Activated T-helper 1 cell treated with anti-CD3 and anti-CD28 coated beads, Interleukin-12 subunit alpha, Interleukin-12 subunit beta, Interleukin-2, Interleukin-4 antibody, amounts not matched to agents 30 ng/mL and 10 ng/mL and 1 ng/mL, durations not matched to agents 14 hours and 24 hours and 36 hours (primary cell): Measurements from ENCODE around the gene TRIAP1. TPM values are rescaled to one million over a fixed set of nuclear protein-coding genes. Genes with fewer than 3 reads are reported as not detected.
"Not testable (repeated sequence)": the region's sequence is repeated elsewhere in the genome, so short reads cannot be mapped to it uniquely, and the experiment has no call there.

ENCODE experiments used
- DNase-seq: peaks from one replicate; pipeline ENCODE4 v3.0.0; 2021; ENCODE audit warnings: low spot score
- H3K27ac Mint-ChIP-seq: one replicate; pipeline ENCODE4 v1.8.0; 2021; ENCODE audit warnings: mild to moderate bottlenecking, mixed read lengths
- H3K27me3 Mint-ChIP-seq: one replicate; pipeline ENCODE4 v1.8.0; 2022; ENCODE audit warnings: mild to moderate bottlenecking, moderate library complexity, mixed read lengths; ENCODE audit not compliant: insufficient read depth
- H3K36me3 Mint-ChIP-seq: one replicate; pipeline ENCODE4 v1.8.0; 2021; ENCODE audit warnings: low read depth, mixed read lengths
- H3K4me1 Mint-ChIP-seq: one replicate; pipeline ENCODE4 v1.8.0; 2021; ENCODE audit warnings: low read depth, mixed read lengths
- H3K4me3 Mint-ChIP-seq: one replicate; pipeline ENCODE4 v1.8.0; 2021; ENCODE audit warnings: mild to moderate bottlenecking, moderate library complexity, mixed read lengths
- H3K9me3 Mint-ChIP-seq: one replicate; pipeline ENCODE4 v1.8.0; 2021; ENCODE audit warnings: mixed read lengths
- intact Hi-C: fragments of 100-400 bp; cut with micrococcal nuclease; formaldehyde crosslinking; loops from one replicate; pipeline ENCODE4 v1.15.1; 2024
- total RNA-seq: library from RNA; stranded (reverse); gene quantifications from 2 replicates; pipeline ENCODE4 v1.2.3, GENCODE V29; 2022

TRIAP1 gene
- total RNA-seq, 1 donor from 2014 or later: 50.7 TPM

DNA sequence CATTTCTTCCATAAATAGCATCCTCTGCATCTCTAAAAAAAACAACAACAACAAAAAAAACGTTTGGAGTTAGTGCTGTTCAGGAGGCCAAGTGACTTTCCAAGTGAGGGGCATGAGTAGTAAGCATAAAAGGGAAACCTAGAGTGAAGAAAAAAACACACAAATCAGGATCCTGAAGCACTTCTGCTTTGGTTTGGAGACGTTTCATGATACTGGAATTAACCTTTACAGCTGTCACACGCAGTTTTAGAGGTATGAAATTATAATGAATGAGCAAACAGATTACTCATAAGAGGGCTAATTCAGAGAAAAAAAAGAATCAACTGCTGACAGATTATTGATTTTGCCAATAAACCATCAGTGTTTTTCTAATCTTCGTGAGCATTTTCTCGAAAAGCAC, 19.6 kb upstream of the TRIAP1 start:
- intact Hi-C loops: loop anchor here (1.0 to 10.0 kb wide), 2 partner anchors 109 to 241 kb away; no protein-coding TSS in a partner anchor
- Mint-ChIP-seq H3K27me3 (no peaks in the 10 kb centered on the region), H3K9me3 (no peaks in the 10 kb centered on the region), H3K4me1 (peaks cover 35% of the 10 kb centered on the region), H3K27ac (peak overlapping the region; percentile 40), H3K4me3 (no peak overlapping the region), H3K36me3 (peaks cover 54% of the 10 kb centered on the region)
- no peak for DNase-seq

DNA sequence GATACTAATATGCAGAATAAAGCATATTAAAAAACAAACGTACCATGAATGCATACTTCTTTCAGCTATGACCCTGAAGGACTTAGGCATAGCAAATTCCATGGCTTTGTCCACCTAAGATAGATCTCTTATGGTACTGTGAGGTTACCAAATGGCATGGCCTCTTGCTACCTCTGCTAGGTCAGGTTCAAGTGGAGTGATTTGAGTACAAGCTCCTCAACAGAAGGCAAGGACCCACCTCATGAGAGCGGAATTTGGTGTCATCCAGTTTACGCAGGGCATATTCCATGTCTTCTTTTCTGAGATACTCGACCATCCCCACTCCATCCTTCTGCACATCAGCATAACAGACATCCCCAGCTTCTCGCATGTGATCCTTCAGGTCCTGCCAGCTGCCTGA, 17.5 kb upstream of the TRIAP1 start:
- intact Hi-C loops: loop anchor here (10.0 kb wide), 1 partner anchor 239 kb away; no protein-coding TSS in a partner anchor
- Mint-ChIP-seq H3K4me1 (peaks cover 27% of the 10 kb centered on the region), H3K9me3 (no peaks in the 10 kb centered on the region), H3K27ac (no peak overlapping the region), H3K4me3 (no peak overlapping the region), H3K27me3 (no peaks in the 10 kb centered on the region), H3K36me3 (peaks cover 67% of the 10 kb centered on the region)
- no peak for DNase-seq

DNA sequence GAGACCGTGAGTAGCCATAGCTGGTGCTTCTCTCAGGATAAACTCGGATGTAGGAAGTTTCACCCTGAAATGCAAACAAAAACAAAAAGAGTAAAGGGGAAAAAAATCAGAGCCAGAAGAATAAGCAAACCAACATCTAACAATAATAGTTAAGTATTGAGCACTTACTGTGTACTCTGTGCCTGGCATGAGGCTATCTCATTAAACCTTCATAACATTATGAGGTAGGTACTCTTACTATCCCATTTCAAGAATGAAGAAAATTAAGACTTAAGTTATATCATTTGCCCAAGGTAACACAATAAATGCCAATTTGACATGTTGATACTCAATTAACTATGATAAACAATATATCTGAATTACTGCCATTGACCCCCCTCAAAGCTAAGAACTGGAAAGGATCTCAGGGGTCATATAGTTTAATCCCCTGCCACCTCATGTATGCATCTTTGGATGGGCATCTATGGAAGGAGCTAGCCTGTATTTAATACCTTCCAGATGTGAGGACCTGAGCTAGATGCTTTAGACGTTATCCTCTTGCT, 16.0 kb upstream of the TRIAP1 start:
- Mint-ChIP-seq H3K27ac (no peak overlapping the region), H3K9me3 (no peaks in the 10 kb centered on the region), H3K4me3 (no peak overlapping the region), H3K36me3 (peaks cover 64% of the 10 kb centered on the region), H3K27me3 (no peaks in the 10 kb centered on the region), H3K4me1 (peaks cover 14% of the 10 kb centered on the region)
- no peak for DNase-seq
- intact Hi-C loops: loop anchor here (10.0 kb wide), 1 partner anchor 237 kb away; no protein-coding TSS in a partner anchor

DNA sequence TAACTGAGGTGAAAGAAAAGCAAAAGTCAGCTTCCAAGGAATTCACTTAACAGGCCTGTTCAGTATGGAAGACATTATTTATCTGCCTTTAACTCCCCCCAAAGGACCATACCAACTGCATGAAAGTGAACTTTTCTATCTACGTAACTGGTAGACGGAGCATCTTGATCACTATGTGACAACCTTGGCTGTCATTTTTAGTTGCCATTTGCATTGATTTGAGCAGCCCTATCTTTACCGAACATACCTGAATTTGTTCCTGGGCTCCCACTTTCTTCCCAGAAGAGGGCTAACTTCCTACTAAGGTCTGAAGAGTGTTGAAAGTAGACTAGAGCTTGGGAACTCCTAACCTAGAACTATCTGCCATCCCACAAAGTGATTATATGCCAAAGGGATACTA, 14.0 kb upstream of the TRIAP1 start:
- Mint-ChIP-seq H3K27ac (peak overlapping the region; percentile 31), H3K36me3 (peaks cover 69% of the 10 kb centered on the region), H3K4me3 (no peak overlapping the region), H3K9me3 (no peaks in the 10 kb centered on the region), H3K4me1 (peaks cover 8% of the 10 kb centered on the region), H3K27me3 (no peaks in the 10 kb centered on the region)
- intact Hi-C loops: loop anchor here (10.0 kb wide), 1 partner anchor 235 kb away; no protein-coding TSS in a partner anchor
- DNase-seq: no peak

DNA sequence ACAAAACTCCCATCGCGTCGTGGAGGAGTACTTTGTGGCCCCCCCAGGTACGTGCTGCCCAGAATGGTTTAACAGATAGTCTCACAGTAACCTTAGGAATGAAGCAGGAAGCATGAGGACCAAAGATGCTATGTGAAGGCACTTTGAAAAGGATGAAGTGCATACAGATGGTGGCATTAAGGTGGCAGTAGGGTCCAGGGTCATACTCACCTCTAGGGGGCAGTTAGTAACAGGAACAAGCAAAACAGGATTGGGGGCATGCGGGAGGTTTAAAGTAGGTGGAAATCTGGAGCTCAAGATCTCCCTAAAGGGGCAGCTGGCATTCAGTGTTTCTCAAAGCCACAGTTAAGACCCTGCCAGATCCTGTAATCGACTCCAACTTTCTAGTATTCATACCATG, 10.9 kb upstream of the TRIAP1 start:
- Mint-ChIP-seq H3K4me1 (peaks cover 13% of the 10 kb centered on the region), H3K36me3 (peaks cover 44% of the 10 kb centered on the region), H3K27ac (no peak overlapping the region), H3K9me3 (no peaks in the 10 kb centered on the region), H3K27me3 (no peaks in the 10 kb centered on the region), H3K4me3 (no peak overlapping the region)
- DNase-seq: no peak
- intact Hi-C loops: no loop called here

DNA sequence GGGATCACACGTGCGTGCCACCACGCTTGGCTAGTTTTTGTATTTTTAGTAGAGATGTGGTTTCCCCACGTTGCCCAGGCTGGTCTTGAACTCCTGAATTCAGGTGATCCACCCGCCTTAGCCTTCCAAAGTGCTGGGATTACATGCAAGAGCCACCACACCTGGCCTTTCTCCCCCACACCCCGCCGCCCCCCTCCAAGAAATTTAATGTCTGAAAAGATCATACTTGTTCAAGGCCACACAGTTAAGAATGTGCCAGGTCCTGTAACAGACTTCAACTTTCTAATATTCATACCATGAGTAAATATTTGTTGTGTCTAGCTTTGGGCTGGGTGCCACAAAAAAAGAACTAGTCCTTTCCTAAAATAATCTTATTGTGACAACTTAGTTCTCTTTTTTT, 9.1 kb upstream of the TRIAP1 start:
- peaks cover 38% of the 10 kb centered on the region for H3K36me3 Mint-ChIP-seq
- no peaks in the 10 kb centered on the region for H3K27me3 Mint-ChIP-seq
- H3K27ac Mint-ChIP-seq: no peak overlapping the region
- H3K4me1 Mint-ChIP-seq: peaks cover 13% of the 10 kb centered on the region
- no peak for DNase-seq
- intact Hi-C loops: no loop called here
- H3K4me3 Mint-ChIP-seq: no peak overlapping the region
- H3K9me3 Mint-ChIP-seq: no peaks in the 10 kb centered on the region

DNA sequence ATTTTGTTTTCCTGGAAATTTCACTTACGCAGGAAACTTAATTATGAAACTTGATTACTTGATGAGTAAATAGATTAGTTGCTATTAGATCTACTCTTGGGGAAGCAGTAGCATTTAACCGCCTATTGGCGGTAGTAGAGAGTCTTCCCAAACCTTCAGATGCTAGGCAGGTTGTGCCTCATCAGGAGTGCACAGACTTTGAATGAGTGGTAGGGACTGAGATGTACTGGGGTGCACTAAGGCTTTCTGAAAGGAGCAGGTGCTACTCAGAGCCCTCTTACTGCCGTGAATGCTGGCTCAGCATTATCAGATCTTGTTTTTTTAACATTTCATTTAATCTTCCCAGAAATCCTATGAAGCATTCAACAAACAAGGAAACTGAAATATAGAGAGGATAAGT, 7.8 kb upstream of the TRIAP1 start:
- no peak overlapping the region for H3K4me3 Mint-ChIP-seq
- H3K27ac Mint-ChIP-seq: no peak overlapping the region
- intact Hi-C loops: no loop called here
- peaks cover 34% of the 10 kb centered on the region for H3K36me3 Mint-ChIP-seq
- no peak for DNase-seq
- no peaks in the 10 kb centered on the region for H3K9me3 Mint-ChIP-seq
- H3K4me1 Mint-ChIP-seq: peaks cover 13% of the 10 kb centered on the region
- H3K27me3 Mint-ChIP-seq: no peaks in the 10 kb centered on the region

DNA sequence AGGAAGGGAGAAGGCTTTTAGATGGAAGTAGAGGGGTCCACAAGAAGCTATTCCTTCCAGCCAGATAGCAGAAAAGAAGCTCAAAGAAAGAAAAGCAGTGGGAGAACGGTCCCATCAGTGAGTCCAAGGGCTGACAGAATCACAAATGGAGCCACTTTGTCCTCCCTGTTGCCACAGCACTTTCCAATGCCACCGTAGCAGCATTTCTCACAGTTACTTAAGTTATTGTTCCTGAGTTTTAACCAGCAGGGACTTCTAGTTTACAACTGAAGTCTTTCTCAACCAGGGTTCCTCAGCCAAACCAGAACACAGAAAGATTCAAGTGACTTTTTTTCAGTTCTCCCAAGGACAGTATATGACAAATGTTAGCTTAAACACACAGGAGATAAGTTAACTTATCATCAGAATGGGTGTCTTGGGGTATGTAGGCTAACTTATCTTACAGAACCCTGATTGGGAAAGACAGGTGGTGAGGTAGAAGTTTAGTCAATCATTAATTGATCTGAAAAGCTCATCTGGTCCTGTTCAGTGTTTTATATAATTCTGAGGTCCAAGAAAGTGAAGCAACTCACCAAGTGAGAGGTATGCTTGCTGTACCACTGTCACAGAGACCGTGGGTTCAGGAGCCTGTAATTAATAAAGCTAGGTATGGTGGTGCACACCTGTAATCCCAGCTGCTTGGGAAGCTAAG, 7.0 kb upstream of the TRIAP1 start:
- intact Hi-C loops: no loop called here
- Mint-ChIP-seq H3K4me1 (peaks cover 13% of the 10 kb centered on the region), H3K27me3 (no peaks in the 10 kb centered on the region), H3K4me3 (no peak overlapping the region), H3K36me3 (peaks cover 31% of the 10 kb centered on the region), H3K9me3 (no peaks in the 10 kb centered on the region), H3K27ac (no peak overlapping the region)
- DNase-seq: no peak

DNA sequence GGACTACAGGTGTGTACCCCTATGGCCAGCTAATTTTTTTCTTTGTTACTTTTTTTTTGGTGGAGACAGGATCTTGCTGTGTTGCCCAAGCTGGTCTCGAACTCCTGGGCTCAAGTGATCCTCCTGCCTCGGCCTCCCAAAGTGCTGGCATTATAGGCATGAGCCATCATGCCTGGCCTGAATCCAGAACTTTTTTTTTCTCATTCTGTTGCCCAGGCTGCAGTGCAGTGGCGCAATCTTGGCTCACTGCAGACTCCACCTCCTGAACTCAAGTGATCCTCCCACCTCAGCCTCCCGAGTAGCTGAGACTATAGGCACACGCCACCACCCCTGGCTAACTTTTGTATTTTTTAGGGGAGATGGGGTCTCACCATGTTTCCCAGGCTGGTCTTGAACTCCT, 6.3 kb upstream of the TRIAP1 start:
- intact Hi-C loops, H3K27me3 Mint-ChIP-seq: not testable (repeated sequence)

DNA sequence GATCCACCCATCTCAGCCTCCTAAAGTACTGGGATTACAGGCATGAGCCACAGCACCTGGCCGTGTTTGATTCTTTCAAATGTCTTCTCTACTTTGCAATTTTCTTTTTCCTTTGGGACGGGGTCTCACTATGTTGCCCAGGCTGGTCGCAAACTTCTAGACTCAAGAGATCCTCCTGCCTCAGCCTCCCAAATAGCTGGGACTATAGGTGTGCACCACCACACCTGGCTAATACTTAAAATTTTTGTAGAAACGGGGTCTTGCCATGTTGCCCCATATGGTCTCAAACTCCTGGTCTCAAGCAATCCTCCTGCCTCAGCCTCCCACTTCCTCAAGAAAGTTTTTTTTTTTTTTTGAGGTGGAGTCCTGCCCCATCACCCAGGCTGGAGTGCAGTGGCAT, 1.8 kb upstream of the TRIAP1 start:
- intact Hi-C loops: loop anchor here (2.0 kb wide), 1 partner anchor 49 kb away; the partner anchor contains the start of gene DYNLL1
- H3K27ac Mint-ChIP-seq: peak overlapping the region; percentile 96
- peak overlapping the region; percentile 97 for H3K4me3 Mint-ChIP-seq
- H3K27me3 Mint-ChIP-seq: no peaks in the 10 kb centered on the region
- no peaks in the 10 kb centered on the region for H3K9me3 Mint-ChIP-seq
- peaks cover 34% of the 10 kb centered on the region for H3K36me3 Mint-ChIP-seq
- peaks cover 24% of the 10 kb centered on the region for H3K4me1 Mint-ChIP-seq
- DNase-seq: no peak

More for the DNA sequence above, 6.3 kb upstream of the TRIAP1 start:
- not testable (repeated sequence) for H3K4me3 Mint-ChIP-seq, H3K27ac Mint-ChIP-seq, DNase-seq, H3K9me3 Mint-ChIP-seq
- Mint-ChIP-seq H3K4me1 (peaks cover 17% of the 10 kb centered on the region), H3K36me3 (peaks cover 37% of the 10 kb centered on the region)

DNA sequence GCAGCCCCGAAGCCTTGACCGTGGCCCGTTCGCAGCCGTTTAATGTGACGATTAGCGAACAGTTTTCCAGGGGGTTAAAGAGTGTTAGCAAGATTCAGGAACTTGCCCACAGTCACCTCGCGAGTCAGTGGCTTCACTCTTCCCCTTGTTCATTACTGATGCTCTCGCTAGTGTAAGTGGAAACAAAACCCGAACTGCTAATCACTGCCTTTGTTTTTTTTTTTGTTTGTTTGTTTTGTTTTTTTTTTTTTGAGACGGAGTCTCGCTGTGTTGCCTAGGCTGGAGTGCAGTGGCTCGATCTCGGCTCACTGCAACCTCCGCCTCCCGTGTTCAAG, 627 bp upstream of the TRIAP1 start:
- peak overlapping the region; percentile 97 for H3K4me3 Mint-ChIP-seq
- not testable (repeated sequence) for DNase-seq, H3K9me3 Mint-ChIP-seq, H3K27me3 Mint-ChIP-seq
- H3K4me1 Mint-ChIP-seq: peaks cover 24% of the 10 kb centered on the region
- peaks cover 38% of the 10 kb centered on the region for H3K36me3 Mint-ChIP-seq
- intact Hi-C loops: loop anchor here (1.0 to 2.0 kb wide), 3 partner anchors 9 to 50 kb away; partner anchors contain the start of genes COX6A1 and DYNLL1
- H3K27ac Mint-ChIP-seq: peak overlapping the region; percentile 99

DNA sequence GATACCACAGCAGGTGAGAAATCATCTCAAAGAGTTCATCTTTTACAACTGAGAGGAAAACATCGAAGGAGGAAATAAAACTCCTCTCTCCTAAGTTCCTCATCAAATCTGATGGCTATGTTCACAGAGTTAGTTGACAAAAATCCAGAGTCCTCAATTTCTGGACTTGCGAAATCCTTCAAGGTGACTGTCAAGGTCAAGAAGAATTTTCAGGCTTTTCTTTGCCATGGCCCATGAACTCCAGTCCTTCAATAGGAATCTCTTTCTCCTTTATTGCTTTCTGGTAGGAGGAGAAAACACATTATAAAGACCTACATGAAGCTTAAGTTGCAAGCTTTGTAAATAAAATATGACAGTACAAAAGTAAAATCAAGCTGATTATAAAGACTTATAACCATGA, 1.5 kb downstream of the TRIAP1 start:
- Mint-ChIP-seq H3K9me3 (no peaks in the 10 kb centered on the region), H3K4me1 (peaks cover 33% of the 10 kb centered on the region), H3K36me3 (peaks cover 42% of the 10 kb centered on the region), H3K4me3 (peak overlapping the region; percentile 97), H3K27me3 (no peaks in the 10 kb centered on the region), H3K27ac (peak overlapping the region; percentile 44)
- DNase-seq: no peak
- intact Hi-C loops: no loop called here

DNA sequence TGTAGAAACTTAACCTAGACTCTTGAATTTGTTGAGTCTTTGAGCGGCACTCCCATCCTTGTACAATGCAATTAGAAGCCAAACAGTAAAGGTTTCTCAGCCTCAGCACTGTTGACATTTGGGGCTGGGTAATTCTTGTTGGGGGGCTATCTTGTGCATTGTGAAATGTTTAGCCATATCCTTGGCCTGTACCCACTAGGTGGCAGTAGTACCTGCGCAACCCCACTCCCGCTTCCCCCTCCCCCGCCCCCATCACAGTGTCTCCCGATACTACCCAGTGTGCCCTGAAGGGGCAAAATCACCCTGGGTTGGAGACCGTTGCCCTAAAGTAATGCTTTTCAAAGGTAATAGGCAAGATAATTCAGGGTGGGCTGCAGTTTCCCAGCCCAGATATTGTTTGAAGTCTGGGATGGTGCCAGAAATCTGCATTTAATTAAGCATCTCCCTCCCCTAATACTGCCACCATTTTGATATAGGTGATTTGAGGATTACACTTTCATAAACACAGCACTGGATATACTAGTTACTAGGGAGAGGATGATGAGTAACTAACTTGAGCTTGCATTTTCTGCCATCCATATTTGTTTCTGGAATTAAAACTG, 6.4 kb downstream of the TRIAP1 start:
- no peak overlapping the region for H3K27ac Mint-ChIP-seq
- peak overlapping the region; percentile 64 for H3K4me3 Mint-ChIP-seq
- peaks cover 33% of the 10 kb centered on the region for H3K36me3 Mint-ChIP-seq
- intact Hi-C loops: loop anchor here (1.0 to 10.0 kb wide), 10 partner anchors 57 to 595 kb away; partner anchors contain the start of genes DYNLL1, MLEC, OASL and RAB35
- peaks cover 29% of the 10 kb centered on the region for H3K4me1 Mint-ChIP-seq
- H3K27me3 Mint-ChIP-seq: no peaks in the 10 kb centered on the region
- no peaks in the 10 kb centered on the region for H3K9me3 Mint-ChIP-seq
- DNase-seq: peak; percentile 52
